Stimulated activated CD8-positive, alpha-beta memory T cell treated with anti-CD3 and anti-CD28 coated beads, Interleukin-7, amount 100 ng/mL, for 1 hour (primary cell): Measurements from ENCODE around the gene OR52R1.
"Not testable (repeated sequence)": the region's sequence is repeated elsewhere in the genome, so short reads cannot be mapped to it uniquely, and the experiment has no call there.

Source experiments
- DNase-seq, 2 donors: peaks; one replicate each; pipeline ENCODE4 v3.0.0-alpha.2; 2020; ENCODE audit warnings: low read depth in 2 of 2

The OR52R1 gene

GRCh38 chr11:4804280-4804679, at the start of gene OR52R1:
TSS of gene OR52R1 (minus strand) at chr11:4804380. CDS start at chr11:4804380, 0 bp downstream.
- no peak for DNase-seq

GRCh38 chr11:4851033-4851432, 46.9 kb upstream of the OR52R1 start:
- DNase-seq: no peak

GRCh38 chr11:4848908-4849532, 44.8 kb upstream of the OR52R1 start, which contains the start of gene OR51S1:
TSS of gene OR51S1 (minus strand) at chr11:4849208. CDS start at chr11:4849208, 0 bp downstream.
- DNase-seq: no peak

GRCh38 chr11:4839851-4840549, 35.8 kb upstream of the OR52R1 start:
- DNase-seq: no peak

GRCh38 chr11:4830909-4831308, 26.7 kb upstream of the OR52R1 start:
- DNase-seq: no peak

GRCh38 chr11:4830346-4830745, 26.2 kb upstream of the OR52R1 start:
- DNase-seq: no peak

GRCh38 chr11:4826425-4826824, 22.2 kb upstream of the OR52R1 start:
- no peak for DNase-seq

- DNase-seq: no peak
Measured at GRCh38 chr11:4825132-4825531, 21.0 kb upstream of the OR52R1 start.

- no peak for DNase-seq
Measured at GRCh38 chr11:4821021-4821420, 16.8 kb upstream of the OR52R1 start, which contains the start of gene OR51F2. TSS of gene OR51F2 (plus strand) at chr11:4821321. CDS start at chr11:4821422, 101 bp downstream.

GRCh38 chr11:4809246-4809645, 5.1 kb upstream of the OR52R1 start:
- no peak for DNase-seq

GRCh38 chr11:4808476-4808875, 4.3 kb upstream of the OR52R1 start:
- DNase-seq: no peak

- not testable (repeated sequence) for DNase-seq
Measured at GRCh38 chr11:4801316-4801715, 2.9 kb downstream of the OR52R1 start.

GRCh38 chr11:4798427-4799183, 5.6 kb downstream of the OR52R1 start:
- no peak for DNase-seq

GRCh38 chr11:4797206-4797605, 7.0 kb downstream of the OR52R1 start:
- DNase-seq: no peak

GRCh38 chr11:4782454-4782853, 21.7 kb downstream of the OR52R1 start:
- no peak for DNase-seq

- no peak for DNase-seq
Measured at GRCh38 chr11:4769838-4770237, 34.3 kb downstream of the OR52R1 start, which contains the start of gene OR51F1. TSS of gene OR51F1 (minus strand) at chr11:4769938. CDS start at chr11:4769938, 0 bp downstream.

GRCh38 chr11:4768094-4768493, 36.1 kb downstream of the OR52R1 start:
- DNase-seq: no peak

- no peak for DNase-seq
Measured at GRCh38 chr11:4766420-4767043, 37.6 kb downstream of the OR52R1 start.

GRCh38 chr11:4763096-4763495, 41.1 kb downstream of the OR52R1 start:
- DNase-seq: no peak
